A549 (cell line): ENCODE results near the gene CCR2. TPM values are rescaled to one million over a fixed set of nuclear protein-coding genes. Genes with fewer than 3 reads are reported as not detected.

Experiments
- ATAC-seq, 2 experiments: fragments of 200-7000 bp in 1 of 2; fragments of >200 bp in 1 of 2; cut with Nextera tagmentation in 1 of 2; cut with Tn5 transposase in 1 of 2; 3 replicates each; pipeline versions ENCODE4 v1.8.0 to v1.9.1; 2018 to 2020; ENCODE audit warnings: mild to moderate bottlenecking in 1 of 2, moderate library complexity in 1 of 2
- CTCF ChIA-PET: fragments of 300-600 bp; sonication (Branson Sonifier 250); formaldehyde crosslinking; extraction: SDS; loops from one replicate; lab custom pipeline; 2021; ENCODE audit warnings: antibody characterized with exemption, inconsistent platforms; lab: Yijun Ruan, JAX
- POLR2A ChIA-PET: fragments of 350-600 bp; formaldehyde crosslinking; extraction: SDS; loops from one replicate; lab custom pipeline; 2021; ENCODE audit warnings: antibody characterized with exemption, inconsistent platforms; lab: Yijun Ruan, JAX
- DNase-seq, 2 experiments: peaks; one replicate each; pipeline versions ENCODE4 v3.0.0 to v3.0.0-alpha.2; 2011 to 2016; ENCODE audit warnings: low read depth in 1 of 2, low spot score in 1 of 2
- FAIRE-seq: peaks from 2 replicates; lab custom pipeline; 2011; peaks lifted over from hg19 to GRCh38; lab: Jason Lieb, UNC
- H3K27ac ChIP-seq, 2 experiments: fragments of >200 bp; sonication (Bioruptor Twin); formaldehyde crosslinking; 3 replicates each; pipeline ENCODE4 v1.5.1; 2016 to 2017
- H3K4me1 ChIP-seq: fragments of >200 bp; sonication (Bioruptor Twin); formaldehyde crosslinking; 3 replicates; pipeline ENCODE4 v1.6.1; 2016
- H3K4me2 ChIP-seq: fragments of >200 bp; sonication (Bioruptor Twin); formaldehyde crosslinking; 3 replicates; pipeline ENCODE4 v1.6.1; 2016
- H3K4me3 ChIP-seq: fragments of >200 bp; sonication (Bioruptor Twin); formaldehyde crosslinking; 3 replicates; pipeline ENCODE4 v1.5.1; 2016
- H3K9me3 ChIP-seq: fragments of >200 bp; sonication (Bioruptor Twin); formaldehyde crosslinking; 3 replicates; pipeline ENCODE4 v1.6.1; 2016
- BCL3 ChIP-seq: fragments of >200 bp; sonication (Bioruptor Twin); formaldehyde crosslinking; IDR thresholded peaks from 3 replicates; pipeline ENCODE4 v1.6.1; 2016
- BHLHE40 ChIP-seq: IDR thresholded peaks from 2 replicates; pipeline ENCODE4 v1.6.1; 2012; ENCODE audit warnings: low read depth, low read length, inconsistent platforms
- CBX2 ChIP-seq: fragments of 200-600 bp; sonication (generic); IDR thresholded peaks from 2 replicates; pipeline ENCODE4 v1.6.1; 2016; ENCODE audit warnings: low read depth, mild to moderate bottlenecking, borderline replicate concordance
- CHD2 ChIP-seq: fragments of 150-350 bp; IDR thresholded peaks from 2 replicates; pipeline ENCODE4 v1.6.1; 2014; ENCODE audit warnings: low read length; ENCODE audit not compliant: partially characterized antibody
- EHF ChIP-seq: fragments of 250-450 bp; sonication (Bioruptor Pico); IDR thresholded peaks from 2 replicates; pipeline ENCODE4 v1.5.0; 2020; ENCODE audit warnings: mild to moderate bottlenecking
- EHMT2 ChIP-seq: fragments of 200-600 bp; sonication (generic); IDR thresholded peaks from 2 replicates; pipeline ENCODE4 v1.6.1; 2016; ENCODE audit warnings: antibody characterized with exemption, low read depth, mild to moderate bottlenecking, moderate library complexity
- ELK1 ChIP-seq: fragments of 150-350 bp; IDR thresholded peaks from 2 replicates; pipeline ENCODE4 v1.6.1; 2014; ENCODE audit warnings: low read depth, mild to moderate bottlenecking, low read length
- ESRRA ChIP-seq: fragments of 150-350 bp; IDR thresholded peaks from 2 replicates; pipeline ENCODE4 v1.6.1; 2014; ENCODE audit warnings: mild to moderate bottlenecking, low read length, borderline replicate concordance
- FOSB ChIP-seq: fragments of 250-450 bp; sonication (Bioruptor Pico); IDR thresholded peaks from 2 replicates; pipeline ENCODE4 v1.5.0; 2020; ENCODE audit warnings: mild to moderate bottlenecking, moderate library complexity
- FOXS1 ChIP-seq: fragments of 250-450 bp; sonication (Bioruptor Pico); IDR thresholded peaks from 2 replicates; pipeline ENCODE4 v1.5.0; 2020; ENCODE audit warnings: mild to moderate bottlenecking, moderate library complexity
- HDAC2 ChIP-seq: fragments of 200-600 bp; sonication (generic); IDR thresholded peaks from 2 replicates; pipeline ENCODE4 v1.6.1; 2016
- KDM1A ChIP-seq: fragments of 200-600 bp; sonication (generic); IDR thresholded peaks from 2 replicates; pipeline ENCODE4 v1.6.1; 2016; ENCODE audit warnings: low read depth, mild to moderate bottlenecking
- KDM5A ChIP-seq: fragments of 200-600 bp; sonication (generic); IDR thresholded peaks from 2 replicates; pipeline ENCODE4 v1.6.1; 2016; ENCODE audit warnings: antibody characterized with exemption, mild to moderate bottlenecking
- NFE2L2 ChIP-seq: fragments of 150-350 bp; conservative IDR thresholded peaks from 2 replicates; pipeline ENCODE4 v1.6.1; 2014; ENCODE audit warnings: low read length
- NPAS2 ChIP-seq: fragments of 250-450 bp; sonication (Bioruptor Pico); IDR thresholded peaks from 2 replicates; pipeline ENCODE4 v1.8.0; 2022; ENCODE audit warnings: mild to moderate bottlenecking, moderate library complexity, borderline replicate concordance
- NR3C1 ChIP-seq: fragments of >200 bp; sonication (Bioruptor Twin); formaldehyde crosslinking; IDR thresholded peaks from 3 replicates; pipeline ENCODE4 v1.6.1; 2017
- PBX3 ChIP-seq: IDR thresholded peaks from 2 replicates; pipeline ENCODE4 v1.6.1; 2012
- POLR2A ChIP-seq: IDR thresholded peaks from 2 replicates; pipeline ENCODE4 v1.6.1; 2012; ENCODE audit warnings: mild to moderate bottlenecking, low read length
- RAD21 ChIP-seq, 2 experiments: fragments of >200 bp in 1 of 2; sonication (Bioruptor Twin) in 1 of 2; formaldehyde crosslinking in 1 of 2; IDR thresholded peaks in 1 of 2; conservative IDR thresholded peaks in 1 of 2; 2 replicates in 1 of 2; 3 replicates in 1 of 2; pipeline ENCODE4 v1.6.1; 2012 to 2018; ENCODE audit warnings: inconsistent platforms in 1 of 2
- RARB ChIP-seq: fragments of 250-450 bp; sonication (Bioruptor Pico); IDR thresholded peaks from 2 replicates; pipeline ENCODE4 v1.8.0; 2021; ENCODE audit warnings: mild to moderate bottlenecking, moderate library complexity
- SMC3 ChIP-seq: fragments of >200 bp; sonication (Bioruptor Twin); formaldehyde crosslinking; IDR thresholded peaks from 3 replicates; pipeline ENCODE4 v1.6.1; 2018; ENCODE audit warnings: inconsistent platforms
- SREBF2 ChIP-seq: fragments of 450-650 bp; IDR thresholded peaks from 2 replicates; pipeline ENCODE4 v1.6.1; 2014; ENCODE audit warnings: mild to moderate bottlenecking, moderate library complexity
- TFCP2L1 ChIP-seq: fragments of 250-450 bp; sonication (Bioruptor Pico); IDR thresholded peaks from 2 replicates; pipeline ENCODE4 v1.5.0; 2021; ENCODE audit warnings: mild to moderate bottlenecking
- TP53 ChIP-seq: fragments of 250-450 bp; sonication (Bioruptor Pico); IDR thresholded peaks from 2 replicates; pipeline ENCODE4 v1.5.0; 2021; ENCODE audit warnings: mild to moderate bottlenecking, moderate library complexity
- USF2 ChIP-seq: fragments of 450-650 bp; IDR thresholded peaks from 2 replicates; pipeline ENCODE4 v1.6.1; 2014; ENCODE audit warnings: antibody characterized with exemption
- ZC3H11A ChIP-seq: fragments of 450-650 bp; IDR thresholded peaks from 2 replicates; pipeline ENCODE4 v1.6.1; 2014; ENCODE audit warnings: antibody characterized with exemption, mild to moderate bottlenecking
- ZFP36 ChIP-seq: fragments of 450-650 bp; IDR thresholded peaks from 2 replicates; pipeline ENCODE4 v1.6.1; 2014; ENCODE audit warnings: borderline replicate concordance; ENCODE audit not compliant: partially characterized antibody
- WGBS: methylation state at CpG from one replicate; pipeline ENCODE4 v1.1.6; 2017; ENCODE audit errors: missing lambda C conversion rate; 5-methylcytosine and 5-hydroxymethylcytosine counted together
- polyA plus RNA-seq, 4 experiments: library from polyadenylated mRNA; depleted of rRNA in 3 of 4; stranded (reverse); fragments of >200 nt; fragmentation: RNase III in 1 of 4; extraction: RNeasy Plus Mini Kit Qiagen cat#74134 plus additional on column Dnase treatment in 1 of 4; gene quantifications; 2 replicates in 3 of 4; 3 replicates in 1 of 4; pipeline ENCODE4 v1.2.3, GENCODE V29; 2011 to 2017

CCR2 gene
- polyA plus RNA-seq, 2 of the 4 experiments (the other 2 are of a cell fraction) = not detected

- TF ChIP-seq RAD21 (conservative IDR thresholded peaks at IDR 0.05 in 1 of 2, IDR thresholded peaks at IDR 0.05 in 1 of 2) = no peak
- TF ChIP-seq FOXS1 = no peak
- TF ChIP-seq FOSB (CRISPR knock-in tag) = no peak
- no peak for TF ChIP-seq EHMT2
Observed at GRCh38 chr3:46397111-46397510, 43.2 kb downstream of the CCR2 start (continued).

- Histone ChIP-seq H3K4me1 (no peaks in the 10 kb centered on the region), H3K27ac (no peak overlapping the region), H3K9me3 (no peaks in the 10 kb centered on the region), H3K4me3 (no peak overlapping the region), H3K4me2 (no peak overlapping the region)
- POLR2A ChIA-PET = no interaction called here
- DNase-seq (no peak), FAIRE-seq (no peak), ATAC-seq (no peak)
- TF ChIP-seq BCL3 (no peak), TP53 (no peak), BHLHE40 (no peak), EHF (CRISPR knock-in tag) (no peak), ZC3H11A (no peak), CHD2 (no peak), CBX2 (no peak), SREBF2 (no peak), KDM5A (no peak), HDAC2 (no peak), SMC3 (no peak), ZFP36 (no peak), NR3C1 (no peak)
- CTCF ChIA-PET = interaction anchor here (0.6 to 1.2 kb wide), 3 partner anchors 26 to 1366 kb away, joined by 3 read pairs; no protein-coding TSS in a partner anchor
- WGBS = 53% methylated on average over 6 of the region's 6 CpGs
Observed at GRCh38 chr3:46398186-46398955, 44.5 kb downstream of the CCR2 start.

- POLR2A ChIA-PET = no interaction called here
- FAIRE-seq (no peak), DNase-seq (no peak)
- H3K4me2 ChIP-seq = no peak overlapping the region
- TF ChIP-seq CBX2 = no peak
- TF ChIP-seq ESRRA = no peak
- no peak for TF ChIP-seq USF2
- TF ChIP-seq, all 56 proteins: peak for 0
- H3K9me3 ChIP-seq = no peaks in the 10 kb centered on the region
- no peaks in the 10 kb centered on the region for H3K4me1 ChIP-seq
- ATAC-seq = no peak
- CTCF ChIA-PET = interaction anchor here (0.6 to 1.0 kb wide), 2 partner anchors 21 to 1367 kb away, joined by 3 read pairs; no protein-coding TSS in a partner anchor
- 86% methylated on average over 2 of the region's 2 CpGs for WGBS
- no peak overlapping the region for H3K27ac ChIP-seq
- no peak overlapping the region for H3K4me3 ChIP-seq
Observed at GRCh38 chr3:46399098-46399497, 45.2 kb downstream of the CCR2 start.

GRCh38 chr3:46399557-46399956 lies 45.6 kb downstream of the CCR2 start:
- ChIA-PET POLR2A (no interaction called here), CTCF (interaction anchor here (1.0 kb wide), 1 partner anchor 21 kb away, joined by 3 read pairs; no protein-coding TSS in a partner anchor)
- Histone ChIP-seq H3K4me1 (no peaks in the 10 kb centered on the region), H3K9me3 (no peaks in the 10 kb centered on the region), H3K27ac (no peak overlapping the region), H3K4me2 (no peak overlapping the region), H3K4me3 (no peak overlapping the region)
- ATAC-seq = no peak
- 25% methylated on average over 2 of the region's 2 CpGs for WGBS
- no peak for DNase-seq
- FAIRE-seq = no peak
- TF ChIP-seq TP53 (no peak), SREBF2 (no peak), PBX3 (no peak), TFCP2L1 (no peak), RAD21 (conservative IDR thresholded peaks at IDR 0.05 in 1 of 2, IDR thresholded peaks at IDR 0.05 in 1 of 2) (no peak), BHLHE40 (no peak), ELK1 (no peak), KDM1A (no peak), RARB (CRISPR knock-in tag) (no peak), NFE2L2 (no peak), POLR2A (no peak), NR3C1 (no peak), NPAS2 (no peak), BCL3 (no peak)
